Lung (tissue), 12 donors: ENCODE results near the gene ASB8. TPM values are rescaled to one million over a fixed set of nuclear protein-coding genes. Genes with fewer than 3 reads are reported as not detected.

Experiments
- ATAC-seq: fragments of 200-7000 bp; cut with Tn5 transposase; one replicate; pipeline ENCODE4 v1.9.1; 2020; ENCODE audit warnings: moderate number of reproducible peaks; ENCODE audit not compliant: insufficient read depth, low FRiP score
- DNase-seq, 3 donors: peaks; one replicate each; pipeline ENCODE4 v3.0.0-alpha.2; 2013 to 2017
- H3K27ac ChIP-seq, 2 donors: one replicate each; pipeline ENCODE4 v1.5.1; 2013; ENCODE audit warnings: mild to moderate bottlenecking in 2 of 2, moderate library complexity in 2 of 2, control low read depth in 1 of 2, inconsistent platforms in 1 of 2, low read depth in 1 of 2, low read length in 1 of 2
- H3K27me3 ChIP-seq, 3 donors: one replicate each; pipeline ENCODE4 v1.5.1; 2013; ENCODE audit warnings: low read length in 2 of 3; ENCODE audit not compliant: control insufficient read depth in 3 of 3, insufficient read depth in 3 of 3
- H3K36me3 ChIP-seq, 4 donors: one replicate each; pipeline ENCODE4 v1.5.1; 2013; ENCODE audit warnings: low read length in 4 of 4, mild to moderate bottlenecking in 1 of 4, moderate library complexity in 1 of 4; ENCODE audit not compliant: control insufficient read depth in 4 of 4, insufficient read depth in 4 of 4
- H3K4me1 ChIP-seq, 5 donors: one replicate each; pipeline ENCODE4 v1.5.1; 2013; ENCODE audit warnings: low read length in 5 of 5, mild to moderate bottlenecking in 2 of 5, moderate library complexity in 1 of 5; ENCODE audit not compliant: control insufficient read depth in 5 of 5, insufficient read depth in 5 of 5
- H3K4me3 ChIP-seq: one replicate; pipeline ENCODE4 v1.5.1; 2013; ENCODE audit warnings: mild to moderate bottlenecking, control low read depth, moderate library complexity
- H3K9ac ChIP-seq, 2 donors: one replicate each; pipeline ENCODE4 v1.5.1; 2013; ENCODE audit warnings: low read length in 2 of 2, control low read depth in 1 of 2; ENCODE audit not compliant: insufficient read depth in 1 of 2
- H3K9me3 ChIP-seq, 4 donors: one replicate each; pipeline ENCODE4 v1.5.1; 2013; ENCODE audit warnings: low read length in 3 of 4, mild to moderate bottlenecking in 1 of 4, moderate library complexity in 1 of 4; ENCODE audit not compliant: control insufficient read depth in 4 of 4, insufficient read depth in 3 of 4
- WGBS, 2 donors: extraction: QIAGEN DNeasy Blood & Tissue Kit; methylation state at CpG; one replicate each; pipeline ENCODE4 v1.1.7; 2013; 5-methylcytosine and 5-hydroxymethylcytosine counted together
- polyA plus RNA-seq, 2 donors: library from polyadenylated mRNA; stranded (reverse); fragments of 200-250 nt; gene quantifications; one replicate each; pipeline ENCODE4 v1.2.1, GENCODE V29; 2013
- total RNA-seq, 2 donors: library from RNA; depleted of rRNA in 1 of 2; stranded (reverse); fragments of >200 nt in 1 of 2; gene quantifications; one replicate each; pipeline ENCODE4 v1.2.1, GENCODE V29; 2014 to 2021
- TF ChIP-seq, protein P1 (sequence below): IDR thresholded peaks from 2 replicates; pipeline ENCODE4 v1.5.1; 2012; ENCODE audit warnings: mild to moderate bottlenecking; ENCODE audit errors: control extremely low read depth, extremely low read depth
- donor health status: control.
- donor health status: control.
- donor health status: Bipolar disorder and iron deficiency.
- donor health status: healthy.
- donor health status: DM: yes; HTN: yes; CAD: no.

Gene ASB8
- total and polyA plus RNA-seq, 4 donors, result 12.0 to 55.1 (median 26.9) TPM

DNA sequence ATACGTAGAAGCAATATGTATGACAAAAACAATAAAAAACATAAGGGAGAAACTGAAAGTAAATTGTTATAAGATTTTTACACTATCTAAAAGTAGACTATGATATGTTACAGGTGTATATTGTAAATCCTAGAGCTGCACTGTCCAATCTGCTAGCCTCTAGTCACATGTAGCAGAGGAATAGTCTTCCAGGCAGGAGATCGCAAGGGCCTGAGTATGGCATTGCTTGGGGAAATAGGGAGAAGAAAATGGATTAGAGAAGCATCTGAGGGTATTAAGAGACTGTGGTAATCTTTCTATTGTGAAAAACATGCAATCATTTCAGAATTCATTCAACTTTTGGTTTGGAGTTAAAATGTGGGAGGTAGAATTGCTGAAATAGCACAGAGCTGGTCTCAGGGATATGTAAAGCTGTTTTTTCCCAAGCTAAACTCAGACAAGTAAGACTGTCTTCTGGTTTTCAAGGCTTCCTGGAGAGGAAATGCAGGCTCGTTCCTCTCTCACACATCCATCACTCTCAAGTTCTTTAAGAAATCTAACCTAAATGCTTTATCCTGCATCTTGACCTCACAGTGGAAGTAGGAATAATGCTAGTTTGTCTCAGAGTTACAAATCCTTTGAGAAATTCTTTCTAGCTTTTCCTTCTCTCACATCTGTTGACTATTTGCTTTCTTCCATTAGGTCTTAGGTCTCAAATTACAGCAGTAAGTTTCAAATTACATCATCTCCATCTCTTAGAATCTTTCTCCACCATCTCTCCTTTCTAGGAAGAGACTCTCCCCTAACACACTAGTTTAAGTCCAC, 18.5 kb upstream of the ASB8 start:
- no peaks in the 10 kb centered on the region for H3K36me3 ChIP-seq
- H3K9ac ChIP-seq, result no peak overlapping the region
- TF ChIP-seq, protein P1, sequence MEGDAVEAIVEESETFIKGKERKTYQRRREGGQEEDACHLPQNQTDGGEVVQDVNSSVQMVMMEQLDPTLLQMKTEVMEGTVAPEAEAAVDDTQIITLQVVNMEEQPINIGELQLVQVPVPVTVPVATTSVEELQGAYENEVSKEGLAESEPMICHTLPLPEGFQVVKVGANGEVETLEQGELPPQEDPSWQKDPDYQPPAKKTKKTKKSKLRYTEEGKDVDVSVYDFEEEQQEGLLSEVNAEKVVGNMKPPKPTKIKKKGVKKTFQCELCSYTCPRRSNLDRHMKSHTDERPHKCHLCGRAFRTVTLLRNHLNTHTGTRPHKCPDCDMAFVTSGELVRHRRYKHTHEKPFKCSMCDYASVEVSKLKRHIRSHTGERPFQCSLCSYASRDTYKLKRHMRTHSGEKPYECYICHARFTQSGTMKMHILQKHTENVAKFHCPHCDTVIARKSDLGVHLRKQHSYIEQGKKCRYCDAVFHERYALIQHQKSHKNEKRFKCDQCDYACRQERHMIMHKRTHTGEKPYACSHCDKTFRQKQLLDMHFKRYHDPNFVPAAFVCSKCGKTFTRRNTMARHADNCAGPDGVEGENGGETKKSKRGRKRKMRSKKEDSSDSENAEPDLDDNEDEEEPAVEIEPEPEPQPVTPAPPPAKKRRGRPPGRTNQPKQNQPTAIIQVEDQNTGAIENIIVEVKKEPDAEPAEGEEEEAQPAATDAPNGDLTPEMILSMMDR, result no peak
- peaks cover 0 to 9% (median 0%) of the 10 kb centered on the region in 5 donors for H3K4me1 ChIP-seq
- DNase-seq, result peak in 2 of 3 donors; percentile 56 to 58
- no peaks in the 10 kb centered on the region for H3K9me3 ChIP-seq
- H3K4me3 ChIP-seq, result no peak overlapping the region
- ATAC-seq, result no peak
- H3K27me3 ChIP-seq, result peaks cover 0 to 8% (median under 1%) of the 10 kb centered on the region in 3 donors
- WGBS, 2 donors, result 60 to 67% methylated on average over 3 of the region's 3 CpGs
- no peak overlapping the region for H3K27ac ChIP-seq

GRCh38 chr12:48169011-48169410, 11.7 kb upstream of the ASB8 start:
- no peak overlapping the region for H3K27ac ChIP-seq
- H3K4me3 ChIP-seq, result no peak overlapping the region
- H3K9me3 ChIP-seq, result no peaks in the 10 kb centered on the region
- H3K4me1 ChIP-seq, result no peaks in the 10 kb centered on the region
- 85 to 91% methylated on average over 19 of the region's 19 CpGs for WGBS, 2 donors
- H3K36me3 ChIP-seq, result no peaks in the 10 kb centered on the region
- DNase-seq (no peak), ATAC-seq (no peak)
- no peaks in the 10 kb centered on the region for H3K27me3 ChIP-seq
- TF ChIP-seq, protein P1, result no peak
- H3K9ac ChIP-seq, result no peak overlapping the region

DNA sequence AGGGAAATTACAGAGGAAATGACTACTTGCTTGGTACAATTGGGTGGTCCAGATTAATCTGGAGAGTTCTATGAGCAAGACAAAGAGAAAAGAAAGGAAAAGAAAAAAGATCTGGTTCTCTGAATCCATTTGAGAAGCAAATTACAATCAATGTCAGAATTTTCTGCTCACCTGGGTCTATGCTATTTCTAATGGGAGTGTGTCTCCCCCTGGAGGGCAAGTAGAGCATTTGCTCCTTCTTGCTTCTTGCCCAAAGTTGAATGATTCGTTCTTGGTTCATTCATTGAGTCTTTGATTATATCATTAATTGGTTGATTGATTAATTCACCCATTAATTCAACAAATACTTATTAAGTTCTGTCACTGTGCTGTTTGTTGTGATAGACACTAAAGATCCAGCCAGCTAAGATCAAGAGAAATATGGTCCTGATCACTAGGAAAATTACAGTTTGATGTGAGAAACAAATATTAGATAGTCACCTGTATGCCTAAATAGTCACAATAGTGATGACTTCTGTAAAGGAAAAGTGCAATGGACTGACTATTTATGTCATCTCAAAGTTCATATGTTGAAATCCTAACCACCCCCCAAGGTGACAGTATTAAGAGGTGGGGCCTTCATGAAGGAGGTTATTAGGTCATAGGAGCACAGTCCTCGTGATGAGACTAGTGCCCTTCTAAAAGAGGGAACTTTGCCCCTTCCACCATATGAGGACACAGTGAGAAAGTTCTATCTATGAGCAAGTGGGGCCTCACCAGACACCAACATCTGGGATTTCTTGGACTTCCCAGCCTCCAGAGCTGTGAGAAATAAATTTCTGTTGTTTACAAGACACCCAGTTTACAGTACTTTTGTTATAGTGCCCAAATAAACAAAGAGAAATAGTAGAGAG, 8.0 kb upstream of the ASB8 start:
- Histone ChIP-seq H3K9ac (no peak overlapping the region), H3K27ac (no peak overlapping the region), H3K4me1 (peaks cover 0 to 5% (median 0%) of the 10 kb centered on the region in 5 donors), H3K36me3 (no peaks in the 10 kb centered on the region), H3K4me3 (no peak overlapping the region), H3K9me3 (no peaks in the 10 kb centered on the region), H3K27me3 (no peaks in the 10 kb centered on the region)
- ATAC-seq (peak; percentile 47), DNase-seq (peak; percentile 51 to 77 (median 68))
- 20 to 32% methylated on average over 2 of the region's 2 CpGs for WGBS, 2 donors
- TF ChIP-seq, protein P1, result peak; percentile 80
